SJSA1 (cell line): Measurements from ENCODE around the gene TNS3. TPM values are rescaled to one million over a fixed set of nuclear protein-coding genes. Genes with fewer than 3 reads are reported as not detected.
A peak's percentile ranks its signal among the peaks of the same experiment; 100 is the strongest.

Experiments
- DNase-seq, 2 experiments: peaks; one replicate each; pipeline ENCODE4 v3.0.0-alpha.2; 2015 to 2020; ENCODE audit warnings: low spot score in 2 of 2, low read depth in 1 of 2
- H3K27ac ChIP-seq: fragments of 250-450 bp; sonication (Bioruptor Pico); 2 replicates; pipeline ENCODE4 v1.5.1; 2020; ENCODE audit warnings: mild to moderate bottlenecking, moderate library complexity
- H3K27me3 ChIP-seq: fragments of 250-450 bp; sonication (Bioruptor Pico); replicated peaks from 2 replicates; pipeline ENCODE4 v1.5.1; 2020; ENCODE audit warnings: mild to moderate bottlenecking, moderate library complexity
- H3K36me3 ChIP-seq: fragments of 250-450 bp; sonication (Bioruptor Pico); 2 replicates; pipeline ENCODE4 v1.5.1; 2020; ENCODE audit warnings: mild to moderate bottlenecking
- H3K4me1 ChIP-seq: fragments of 250-450 bp; sonication (Bioruptor Pico); replicated peaks from 2 replicates; pipeline ENCODE4 v1.6.1; 2021; ENCODE audit warnings: mild to moderate bottlenecking
- H3K4me3 ChIP-seq: fragments of 250-450 bp; sonication (Bioruptor Pico); 2 replicates; pipeline ENCODE4 v1.5.1; 2020; ENCODE audit warnings: mild to moderate bottlenecking
- H3K9me3 ChIP-seq: fragments of 250-450 bp; sonication (Bioruptor Pico); replicated peaks from 2 replicates; pipeline ENCODE4 v1.5.1; 2020; ENCODE audit warnings: mild to moderate bottlenecking
- total RNA-seq: library from RNA; depleted of rRNA; stranded (reverse); fragments of >200 nt; shearing (Covaris generic); gene quantifications from 2 replicates; pipeline ENCODE4 v1.2.3, GENCODE V29; 2014

The TNS3 gene
- total RNA-seq, 1 experiment from 2014 or later, result 92.5 TPM

- H3K4me1 ChIP-seq, result peaks cover 49% of the 10 kb centered on the region
- no peak for DNase-seq
- H3K4me3 ChIP-seq, result peak overlapping the region; percentile 22
- peak overlapping the region; percentile 67 for H3K27ac ChIP-seq
- H3K9me3 ChIP-seq, result no peaks in the 10 kb centered on the region
- H3K36me3 ChIP-seq, result peaks cover 77% of the 10 kb centered on the region
- H3K27me3 ChIP-seq, result no peaks in the 10 kb centered on the region
These were observed 254.6 kb downstream of the TNS3 start for GRCh38 chr7:47327346-47327697.

DNA sequence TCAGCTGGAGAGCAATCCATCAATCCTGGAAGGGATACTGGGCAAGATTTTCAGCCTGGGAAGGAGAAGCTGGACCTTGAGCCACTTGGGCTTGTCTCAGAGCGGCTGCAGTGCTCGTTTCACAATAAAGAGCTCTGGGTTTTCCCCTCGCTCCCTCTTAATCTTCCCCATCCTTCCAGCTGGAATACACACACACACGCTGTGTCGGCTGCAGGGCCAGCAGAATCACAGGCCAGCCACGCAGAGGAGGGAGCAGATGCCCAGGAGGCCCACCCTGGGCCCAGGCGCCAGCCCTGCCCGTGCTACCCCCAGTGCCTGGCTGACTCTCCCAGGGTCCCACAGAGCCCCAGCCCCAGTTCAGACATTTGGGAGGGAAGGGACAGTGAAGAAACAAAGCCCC, 255.1 kb downstream of the TNS3 start:
- no peaks in the 10 kb centered on the region for H3K27me3 ChIP-seq
- peaks cover 49% of the 10 kb centered on the region for H3K4me1 ChIP-seq
- no peak overlapping the region for H3K27ac ChIP-seq
- peaks cover 74% of the 10 kb centered on the region for H3K36me3 ChIP-seq
- H3K9me3 ChIP-seq, result no peaks in the 10 kb centered on the region
- no peak for DNase-seq
- no peak overlapping the region for H3K4me3 ChIP-seq

DNA sequence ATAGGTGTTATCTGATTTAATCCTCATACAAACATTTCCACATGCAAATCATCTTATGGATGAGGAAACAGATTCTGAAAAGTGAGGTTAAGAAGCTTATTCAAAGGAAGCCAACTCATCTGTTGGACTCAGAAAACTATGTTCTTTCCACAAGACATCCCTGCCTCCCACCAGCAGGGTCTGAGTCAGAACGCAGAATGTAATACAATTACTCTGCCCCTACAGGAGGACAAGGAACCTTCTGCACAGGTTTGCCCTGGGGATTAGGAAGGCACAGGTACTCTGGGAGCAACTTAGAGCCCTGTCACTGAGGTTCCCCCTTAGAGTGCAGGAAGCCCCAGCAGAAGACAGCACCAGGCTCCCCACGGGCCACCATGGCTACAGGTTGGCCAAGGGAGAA, 255.7 kb downstream of the TNS3 start:
- Histone ChIP-seq H3K36me3 (peaks cover 74% of the 10 kb centered on the region), H3K27me3 (no peaks in the 10 kb centered on the region), H3K9me3 (no peaks in the 10 kb centered on the region), H3K4me3 (no peak overlapping the region), H3K27ac (no peak overlapping the region), H3K4me1 (peaks cover 49% of the 10 kb centered on the region)
- peak in 1 of 2 experiments; percentile 23 for DNase-seq

GRCh38 chr7:47325337-47325736, 256.6 kb downstream of the TNS3 start:
- peaks cover 51% of the 10 kb centered on the region for H3K4me1 ChIP-seq
- peaks cover 74% of the 10 kb centered on the region for H3K36me3 ChIP-seq
- no peaks in the 10 kb centered on the region for H3K9me3 ChIP-seq
- DNase-seq, result no peak
- H3K4me3 ChIP-seq, result no peak overlapping the region
- H3K27me3 ChIP-seq, result no peaks in the 10 kb centered on the region
- no peak overlapping the region for H3K27ac ChIP-seq

DNA sequence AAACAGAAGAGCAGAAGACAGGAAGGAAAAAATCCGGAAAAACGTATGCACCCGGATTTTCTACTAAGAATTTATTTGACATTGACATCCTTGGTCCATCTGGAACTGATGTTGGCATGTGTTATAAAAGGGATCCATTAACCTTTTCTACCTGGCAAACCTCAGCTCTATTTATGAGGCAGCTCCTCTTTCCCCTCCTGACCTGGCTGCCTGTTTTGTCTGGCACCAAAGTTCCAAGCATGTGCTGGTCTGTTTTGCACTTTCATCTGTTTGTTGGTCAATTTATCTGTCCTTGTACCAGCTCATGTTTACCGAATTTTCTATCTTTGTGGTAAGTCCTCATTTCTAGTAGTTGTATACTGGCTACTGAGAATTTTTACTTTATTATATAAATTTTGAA, 258.0 kb downstream of the TNS3 start:
- Histone ChIP-seq H3K9me3 (no peaks in the 10 kb centered on the region), H3K4me1 (peaks cover 38% of the 10 kb centered on the region), H3K27ac (no peak overlapping the region), H3K36me3 (peaks cover 73% of the 10 kb centered on the region), H3K4me3 (no peak overlapping the region), H3K27me3 (no peaks in the 10 kb centered on the region)
- no peak for DNase-seq

GRCh38 chr7:47322731-47323130, 259.2 kb downstream of the TNS3 start:
- H3K4me3 ChIP-seq, result no peak overlapping the region
- H3K4me1 ChIP-seq, result peaks cover 28% of the 10 kb centered on the region
- H3K9me3 ChIP-seq, result no peaks in the 10 kb centered on the region
- peaks cover 82% of the 10 kb centered on the region for H3K36me3 ChIP-seq
- no peaks in the 10 kb centered on the region for H3K27me3 ChIP-seq
- no peak for DNase-seq
- no peak overlapping the region for H3K27ac ChIP-seq

GRCh38 chr7:47320296-47320695, 261.6 kb downstream of the TNS3 start:
- Histone ChIP-seq H3K4me1 (peaks cover 32% of the 10 kb centered on the region), H3K27me3 (no peaks in the 10 kb centered on the region), H3K4me3 (no peak overlapping the region), H3K9me3 (no peaks in the 10 kb centered on the region), H3K27ac (no peak overlapping the region), H3K36me3 (peaks cover 69% of the 10 kb centered on the region)
- DNase-seq, result no peak

DNA sequence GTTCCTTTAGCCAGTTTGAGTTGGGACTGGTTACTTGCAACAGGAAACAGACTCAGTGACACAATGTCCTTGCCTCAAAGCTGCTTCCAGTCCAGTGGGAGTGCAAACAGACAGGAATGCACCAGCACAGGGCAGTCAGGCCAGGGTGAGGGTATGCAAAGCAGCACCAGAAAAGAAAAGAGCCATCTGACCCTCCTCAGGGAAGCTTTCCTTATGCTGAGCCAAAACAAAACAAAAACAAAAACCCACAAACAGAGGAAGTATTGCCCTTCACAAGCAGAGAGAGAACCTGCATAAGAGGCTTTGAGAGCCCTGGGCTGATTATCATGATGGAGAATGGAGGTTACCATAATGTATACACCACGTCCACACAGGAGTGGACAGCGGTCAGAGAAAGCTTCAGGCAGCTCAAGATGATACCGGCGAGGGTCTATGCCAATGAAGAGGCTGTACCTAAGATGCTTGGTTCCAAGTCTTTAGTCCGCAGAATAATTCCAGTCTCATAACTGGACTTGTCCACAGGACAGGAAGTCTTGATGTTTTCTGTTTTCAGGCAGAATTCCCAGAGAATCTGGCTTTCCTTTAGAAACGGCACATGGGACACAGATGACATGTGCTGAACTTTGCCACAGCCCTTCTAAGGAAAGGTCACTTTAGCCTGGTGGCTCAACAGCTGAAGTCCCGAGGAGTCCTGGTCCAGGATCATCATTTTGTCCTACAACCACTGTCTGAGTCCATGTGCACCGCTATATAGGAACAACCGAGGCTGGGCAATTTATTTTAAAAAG, 263.3 kb downstream of the TNS3 start:
- peaks cover 67% of the 10 kb centered on the region for H3K36me3 ChIP-seq

DNA sequence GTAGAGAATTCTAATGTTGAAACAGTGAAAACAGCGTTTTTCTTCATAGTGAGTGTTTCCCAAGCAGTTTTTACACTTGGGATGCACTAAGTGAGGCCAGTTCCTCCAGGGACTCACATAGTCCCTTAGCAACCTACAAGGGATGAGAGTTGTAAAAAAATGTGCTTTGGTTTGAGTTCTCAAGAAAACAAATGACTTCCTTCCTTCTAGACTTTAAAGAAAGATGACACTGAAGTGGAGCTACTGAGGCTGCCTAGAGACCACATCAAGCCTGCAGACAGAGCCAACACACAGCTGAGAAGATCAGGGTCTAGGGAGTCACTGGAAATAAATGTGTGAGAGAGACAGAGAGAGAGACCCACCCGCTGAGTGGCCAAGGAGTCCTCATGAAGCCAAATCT, 264.4 kb downstream of the TNS3 start:
- peak in 1 of 2 experiments; percentile 9 for DNase-seq

More for the DNA sequence above, 263.3 kb downstream of the TNS3 start:
- H3K9me3 ChIP-seq, result no peaks in the 10 kb centered on the region
- DNase-seq, result no peak
- H3K4me3 ChIP-seq, result no peak overlapping the region
- peaks cover 49% of the 10 kb centered on the region for H3K4me1 ChIP-seq
- H3K27me3 ChIP-seq, result no peaks in the 10 kb centered on the region
- H3K27ac ChIP-seq, result no peak overlapping the region

GRCh38 chr7:47314728-47315607, 266.9 kb downstream of the TNS3 start:
- Histone ChIP-seq H3K27me3 (no peaks in the 10 kb centered on the region), H3K27ac (peak overlapping the region; percentile 86), H3K4me3 (no peak overlapping the region), H3K4me1 (peaks cover 49% of the 10 kb centered on the region), H3K9me3 (no peaks in the 10 kb centered on the region), H3K36me3 (peaks cover 52% of the 10 kb centered on the region)
- peak; percentile 82 to 86 for DNase-seq

More for the DNA sequence above, 264.4 kb downstream of the TNS3 start:
- no peak overlapping the region for H3K4me3 ChIP-seq
- H3K9me3 ChIP-seq, result no peaks in the 10 kb centered on the region
- no peaks in the 10 kb centered on the region for H3K27me3 ChIP-seq
- H3K4me1 ChIP-seq, result peaks cover 56% of the 10 kb centered on the region
- H3K36me3 ChIP-seq, result peaks cover 56% of the 10 kb centered on the region
- 0 out of 2 replicates have a peak overlapping the region, but pooled peaks have one; percentile 86 for H3K27ac ChIP-seq

DNA sequence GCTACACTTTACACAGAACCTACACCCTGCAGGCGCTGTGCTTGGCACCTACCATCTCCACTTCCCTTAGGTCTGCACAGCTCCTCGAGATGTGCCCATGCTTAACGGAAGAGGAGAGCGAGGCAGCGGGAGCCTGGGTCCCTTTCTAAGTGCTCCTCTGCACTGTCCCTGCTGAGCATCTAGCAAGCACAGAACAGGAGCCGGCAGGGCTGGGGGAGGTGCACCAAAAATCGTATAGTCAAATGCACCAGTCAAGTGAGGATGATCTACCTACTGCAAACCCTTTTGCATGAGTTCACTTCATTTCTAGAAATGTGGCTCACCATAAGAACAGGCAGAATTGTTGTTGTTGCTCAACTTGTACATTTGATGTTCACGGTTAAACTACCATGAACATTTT, 267.7 kb downstream of the TNS3 start:
- Histone ChIP-seq H3K36me3 (peaks cover 51% of the 10 kb centered on the region), H3K4me1 (peaks cover 49% of the 10 kb centered on the region), H3K9me3 (no peaks in the 10 kb centered on the region), H3K27me3 (no peaks in the 10 kb centered on the region), H3K27ac (peak overlapping the region; percentile 86; the same call in 1 of the 2 replicates), H3K4me3 (no peak overlapping the region)
- DNase-seq, result peak in 1 of 2 experiments; percentile 22

- Histone ChIP-seq H3K36me3 (peaks cover 44% of the 10 kb centered on the region), H3K9me3 (no peaks in the 10 kb centered on the region), H3K27ac (0 out of 2 replicates have a peak overlapping the region, but pooled peaks have one; percentile 86), H3K27me3 (no peaks in the 10 kb centered on the region), H3K4me1 (peaks cover 49% of the 10 kb centered on the region), H3K4me3 (no peak overlapping the region)
- DNase-seq, result peak in 1 of 2 experiments; percentile 58
These were observed 268.3 kb downstream of the TNS3 start for GRCh38 chr7:47313564-47313963.

- DNase-seq, result no peak
- Histone ChIP-seq H3K9me3 (no peaks in the 10 kb centered on the region), H3K4me3 (no peak overlapping the region), H3K27ac (no peak overlapping the region), H3K4me1 (peaks cover 40% of the 10 kb centered on the region), H3K36me3 (peaks cover 37% of the 10 kb centered on the region), H3K27me3 (no peaks in the 10 kb centered on the region)
These were observed 270.0 kb downstream of the TNS3 start for GRCh38 chr7:47311891-47312290.

DNA sequence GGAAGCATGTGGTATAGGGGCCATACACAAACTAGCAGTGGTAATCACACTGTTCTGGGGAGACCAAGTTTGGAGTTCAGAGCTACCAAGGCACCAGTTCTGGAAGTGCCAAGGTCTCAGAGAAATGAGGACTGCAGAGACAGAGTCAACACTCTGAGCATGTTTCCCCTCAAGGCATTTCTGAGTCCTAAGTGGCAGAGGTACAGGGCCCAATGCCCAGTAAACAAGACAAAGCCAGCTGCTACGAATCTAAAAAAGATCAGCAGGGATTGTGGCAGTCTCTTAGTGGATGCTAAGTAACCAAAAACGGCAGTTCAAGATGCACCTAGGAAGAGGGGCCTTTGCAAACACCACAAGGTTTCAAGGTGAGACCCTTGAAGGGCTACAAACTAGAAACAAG, 271.9 kb downstream of the TNS3 start:
- no peak for DNase-seq
- Histone ChIP-seq H3K9me3 (no peaks in the 10 kb centered on the region), H3K4me1 (peaks cover 21% of the 10 kb centered on the region), H3K27me3 (no peaks in the 10 kb centered on the region), H3K4me3 (no peak overlapping the region), H3K27ac (no peak overlapping the region), H3K36me3 (peaks cover 42% of the 10 kb centered on the region)
